Peyer's patch (tissue), 4 donors: ENCODE data around the gene ACVR2B. TPM values are rescaled to one million over a fixed set of nuclear protein-coding genes. Genes with fewer than 3 reads are reported as not detected.

ENCODE experiments used
- DNase-seq, 3 donors: peaks; one replicate each; pipeline ENCODE4 v3.0.0-alpha.2; 2017 to 2019
- H3K27ac ChIP-seq, 4 donors: fragments of 200-600 bp; sonication (generic); one replicate each; pipeline ENCODE4 v1.5.1; 2016 to 2019
- H3K27me3 ChIP-seq, 2 donors: fragments of 200-600 bp; sonication (generic); one replicate each; pipeline ENCODE4 v1.5.1; 2019
- H3K36me3 ChIP-seq, 3 donors: fragments of 200-600 bp; sonication (generic); one replicate each; pipeline ENCODE4 v1.5.1; 2016 to 2019
- H3K4me1 ChIP-seq, 4 donors: fragments of 200-600 bp; sonication (generic); one replicate each; pipeline ENCODE4 v1.5.1; 2016 to 2019
- H3K4me3 ChIP-seq, 4 donors: fragments of 200-600 bp; sonication (generic); 1 replicate in 3 of 4; 2 replicates in 1 of 4; pipeline ENCODE4 v1.5.1; 2016 to 2019; ENCODE audit warnings: mild to moderate bottlenecking in 1 of 4
- H3K9me3 ChIP-seq, 4 donors: fragments of 200-600 bp; sonication (generic); one replicate each; pipeline ENCODE4 v1.5.1; 2016 to 2019; ENCODE audit warnings: mild to moderate bottlenecking in 1 of 4
- CTCF ChIP-seq, 6 experiments: fragments of 450-650 bp in 4 of 6; fragments of 200-600 bp in 2 of 6; sonication (generic) in 1 of 6; IDR thresholded peaks; one replicate each; pipeline ENCODE4 v1.5.1; 2017 to 2019; ENCODE audit warnings: antibody characterized with exemption in 6 of 6, mild to moderate bottlenecking in 3 of 6, moderate library complexity in 1 of 6
- POLR2A ChIP-seq, 2 donors: fragments of 450-650 bp; IDR thresholded peaks; one replicate each; pipeline ENCODE4 v1.5.1; 2017; ENCODE audit warnings: antibody characterized with exemption in 2 of 2, mild to moderate bottlenecking in 2 of 2, moderate library complexity in 2 of 2
- total RNA-seq, 4 donors: library from RNA; depleted of rRNA; stranded (reverse); fragments of >200 nt; gene quantifications; one replicate each; pipeline ENCODE4 v1.1.0, GENCODE V29; 2016

Gene ACVR2B
- total RNA-seq, 4 donors from 2014 or later, result 4.9 to 14.5 (median 7.6) TPM

- H3K36me3 ChIP-seq, result peaks cover 0 to 7% (median 0%) of the 10 kb centered on the region in 3 donors
- H3K27ac ChIP-seq, result no peak overlapping the region
- H3K4me1 ChIP-seq, result no peaks in the 10 kb centered on the region
- no peaks in the 10 kb centered on the region for H3K9me3 ChIP-seq
- no peak overlapping the region for H3K4me3 ChIP-seq
- DNase-seq, result no peak
- H3K27me3 ChIP-seq, result no peaks in the 10 kb centered on the region
- TF ChIP-seq POLR2A (IDR thresholded peaks at IDR 0.05) (no peak), CTCF (IDR thresholded peaks at IDR 0.05) (no peak)
Observed at GRCh38 chr3:38515367-38515766, 61.7 kb downstream of the ACVR2B start.

GRCh38 chr3:38516669-38517068, 63.0 kb downstream of the ACVR2B start:
- Histone ChIP-seq H3K27me3 (no peaks in the 10 kb centered on the region), H3K4me3 (no peak overlapping the region), H3K27ac (no peak overlapping the region), H3K9me3 (no peaks in the 10 kb centered on the region), H3K4me1 (no peaks in the 10 kb centered on the region), H3K36me3 (peaks cover 0 to 4% (median 0%) of the 10 kb centered on the region in 3 donors)
- no peak for DNase-seq
- TF ChIP-seq POLR2A (IDR thresholded peaks at IDR 0.05) (no peak), CTCF (IDR thresholded peaks at IDR 0.05) (no peak)

GRCh38 chr3:38519000-38519399, 65.3 kb downstream of the ACVR2B start:
- Histone ChIP-seq H3K4me3 (no peak overlapping the region), H3K36me3 (peaks cover 0 to 8% (median 0%) of the 10 kb centered on the region in 3 donors), H3K9me3 (no peaks in the 10 kb centered on the region), H3K4me1 (no peaks in the 10 kb centered on the region), H3K27ac (no peak overlapping the region), H3K27me3 (no peaks in the 10 kb centered on the region)
- no peak for TF ChIP-seq CTCF (IDR thresholded peaks at IDR 0.05)
- DNase-seq, result no peak

GRCh38 chr3:38519651-38520050, 66.0 kb downstream of the ACVR2B start:
- Histone ChIP-seq H3K36me3 (peaks cover 0 to 15% (median 0%) of the 10 kb centered on the region in 3 donors), H3K9me3 (no peaks in the 10 kb centered on the region), H3K4me3 (no peak overlapping the region), H3K27ac (peak overlapping the region in 1 of 4 donors; percentile 19), H3K27me3 (no peaks in the 10 kb centered on the region), H3K4me1 (no peaks in the 10 kb centered on the region)
- TF ChIP-seq POLR2A (IDR thresholded peaks at IDR 0.05), result no peak
- no peak for TF ChIP-seq CTCF (IDR thresholded peaks at IDR 0.05)
- DNase-seq, result peak in 1 of 3 donors; percentile 28

- no peak overlapping the region for H3K4me3 ChIP-seq
- H3K9me3 ChIP-seq, result no peaks in the 10 kb centered on the region
- no peaks in the 10 kb centered on the region for H3K4me1 ChIP-seq
- TF ChIP-seq CTCF (IDR thresholded peaks at IDR 0.05) (peak; percentile 77 to 95 (median 82)), POLR2A (IDR thresholded peaks at IDR 0.05) (no peak)
- H3K27me3 ChIP-seq, result no peaks in the 10 kb centered on the region
- peaks cover 0 to 26% (median 0%) of the 10 kb centered on the region in 3 donors for H3K36me3 ChIP-seq
- H3K27ac ChIP-seq, result no peak overlapping the region
- DNase-seq, result peak in 2 of 3 donors; percentile 66 to 87
Observed at GRCh38 chr3:38521391-38521987, 67.8 kb downstream of the ACVR2B start.
